ENCODE measurements around the gene EML6. TPM values are rescaled to one million over a fixed set of nuclear protein-coding genes. Genes with fewer than 3 reads are reported as not detected.

The EML6 gene
- total RNA-seq, 1 experiment from 2014 or later, result 6.6 TPM

- Histone ChIP-seq H3K27ac (ENCODE audit: low read depth, low read length) (no peak overlapping the region), H3K4me3 (replicated peaks in 1 of 2; ENCODE audit: low read depth in 1 of 2, low read length in 2 of 2) (no peak overlapping the region), H4K20me1 (ENCODE audit: insufficient read depth) (no peaks in the 10 kb centered on the region), H2AFZ (ENCODE audit: low read depth, low read length, poor library complexity, severe bottlenecking) (no peak overlapping the region), H3K79me2 (ENCODE audit: insufficient read depth, low read length) (no peaks in the 10 kb centered on the region), H3K27me3 (ENCODE audit: insufficient read depth, low read length) (no peaks in the 10 kb centered on the region), H3K9me2 (ENCODE audit: insufficient read depth) (no peaks in the 10 kb centered on the region), H3K4me1 (ENCODE audit: control insufficient read depth in 1 of 2, insufficient read depth in 2 of 2, low read length in 2 of 2) (no peaks in the 10 kb centered on the region), H3K9me3 (ENCODE audit: control insufficient read depth in 1 of 2, insufficient read depth in 1 of 2, low read depth in 1 of 2, low read length in 2 of 2) (no peaks in the 10 kb centered on the region), H3K36me3 (ENCODE audit: control insufficient read depth in 1 of 2, insufficient read depth in 2 of 2, low read length in 2 of 2) (no peaks in the 10 kb centered on the region), H3K9ac (ENCODE audit: low read length) (no peak overlapping the region), H3K4me2 (ENCODE audit: low read length) (no peak overlapping the region)
- no peak for ATAC-seq
- no peak for DNase-seq (ENCODE audit: low read depth, low spot score)
- CTCF ChIA-PET, result interaction anchor here (1.0 kb wide), 1 partner anchor 9 kb away, joined by 3 read pairs; no protein-coding TSS in a partner anchor
- POLR2A ChIA-PET, result no interaction called here
- BruUV-seq (replicated peaks), result no TSS peak
- RAD21 ChIA-PET (ENCODE audit: low non-redundant PET in 1 of 2, low total read pairs in 2 of 2, uncharacterized antibody in 2 of 2, unreplicated experiment in 2 of 2), result no interaction called here
- TF ChIP-seq, protein P1, sequence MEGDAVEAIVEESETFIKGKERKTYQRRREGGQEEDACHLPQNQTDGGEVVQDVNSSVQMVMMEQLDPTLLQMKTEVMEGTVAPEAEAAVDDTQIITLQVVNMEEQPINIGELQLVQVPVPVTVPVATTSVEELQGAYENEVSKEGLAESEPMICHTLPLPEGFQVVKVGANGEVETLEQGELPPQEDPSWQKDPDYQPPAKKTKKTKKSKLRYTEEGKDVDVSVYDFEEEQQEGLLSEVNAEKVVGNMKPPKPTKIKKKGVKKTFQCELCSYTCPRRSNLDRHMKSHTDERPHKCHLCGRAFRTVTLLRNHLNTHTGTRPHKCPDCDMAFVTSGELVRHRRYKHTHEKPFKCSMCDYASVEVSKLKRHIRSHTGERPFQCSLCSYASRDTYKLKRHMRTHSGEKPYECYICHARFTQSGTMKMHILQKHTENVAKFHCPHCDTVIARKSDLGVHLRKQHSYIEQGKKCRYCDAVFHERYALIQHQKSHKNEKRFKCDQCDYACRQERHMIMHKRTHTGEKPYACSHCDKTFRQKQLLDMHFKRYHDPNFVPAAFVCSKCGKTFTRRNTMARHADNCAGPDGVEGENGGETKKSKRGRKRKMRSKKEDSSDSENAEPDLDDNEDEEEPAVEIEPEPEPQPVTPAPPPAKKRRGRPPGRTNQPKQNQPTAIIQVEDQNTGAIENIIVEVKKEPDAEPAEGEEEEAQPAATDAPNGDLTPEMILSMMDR (IDR thresholded peaks at IDR 0.05 in 2 of 3, conservative IDR thresholded peaks at IDR 0.05 in 1 of 3; ENCODE audit: borderline replicate concordance in 1 of 3, insufficient read depth in 1 of 3, low read depth in 2 of 3, low read length in 2 of 3), result no peak
- TF ChIP-seq ATF3 (IDR thresholded peaks at IDR 0.05), result no peak
- no peak for TF ChIP-seq CBX3 (IDR thresholded peaks at IDR 0.05; ENCODE audit: low read depth)
- TF ChIP-seq SP1 (IDR thresholded peaks at IDR 0.05; ENCODE audit: low read depth), result no peak
- no peak for TF ChIP-seq MAX (IDR thresholded peaks at IDR 0.05)
- no peak for TF ChIP-seq TCF7L2 (IDR thresholded peaks at IDR 0.05; ENCODE audit: borderline replicate concordance, extremely low read depth, insufficient read depth, insufficient read length)
- TF ChIP-seq, protein P2, sequence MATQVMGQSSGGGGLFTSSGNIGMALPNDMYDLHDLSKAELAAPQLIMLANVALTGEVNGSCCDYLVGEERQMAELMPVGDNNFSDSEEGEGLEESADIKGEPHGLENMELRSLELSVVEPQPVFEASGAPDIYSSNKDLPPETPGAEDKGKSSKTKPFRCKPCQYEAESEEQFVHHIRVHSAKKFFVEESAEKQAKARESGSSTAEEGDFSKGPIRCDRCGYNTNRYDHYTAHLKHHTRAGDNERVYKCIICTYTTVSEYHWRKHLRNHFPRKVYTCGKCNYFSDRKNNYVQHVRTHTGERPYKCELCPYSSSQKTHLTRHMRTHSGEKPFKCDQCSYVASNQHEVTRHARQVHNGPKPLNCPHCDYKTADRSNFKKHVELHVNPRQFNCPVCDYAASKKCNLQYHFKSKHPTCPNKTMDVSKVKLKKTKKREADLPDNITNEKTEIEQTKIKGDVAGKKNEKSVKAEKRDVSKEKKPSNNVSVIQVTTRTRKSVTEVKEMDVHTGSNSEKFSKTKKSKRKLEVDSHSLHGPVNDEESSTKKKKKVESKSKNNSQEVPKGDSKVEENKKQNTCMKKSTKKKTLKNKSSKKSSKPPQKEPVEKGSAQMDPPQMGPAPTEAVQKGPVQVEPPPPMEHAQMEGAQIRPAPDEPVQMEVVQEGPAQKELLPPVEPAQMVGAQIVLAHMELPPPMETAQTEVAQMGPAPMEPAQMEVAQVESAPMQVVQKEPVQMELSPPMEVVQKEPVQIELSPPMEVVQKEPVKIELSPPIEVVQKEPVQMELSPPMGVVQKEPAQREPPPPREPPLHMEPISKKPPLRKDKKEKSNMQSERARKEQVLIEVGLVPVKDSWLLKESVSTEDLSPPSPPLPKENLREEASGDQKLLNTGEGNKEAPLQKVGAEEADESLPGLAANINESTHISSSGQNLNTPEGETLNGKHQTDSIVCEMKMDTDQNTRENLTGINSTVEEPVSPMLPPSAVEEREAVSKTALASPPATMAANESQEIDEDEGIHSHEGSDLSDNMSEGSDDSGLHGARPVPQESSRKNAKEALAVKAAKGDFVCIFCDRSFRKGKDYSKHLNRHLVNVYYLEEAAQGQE (IDR thresholded peaks at IDR 0.05; ENCODE audit: low read depth), result no peak
- no peak for TF ChIP-seq CEBPB (IDR thresholded peaks at IDR 0.05; ENCODE audit: low read depth)
- no peak for TF ChIP-seq EZH2 (IDR thresholded peaks at IDR 0.05)
- TF ChIP-seq SIN3A (IDR thresholded peaks at IDR 0.05; ENCODE audit: low read depth), result no peak
- no peak for TF ChIP-seq JUND (IDR thresholded peaks at IDR 0.05)
- no peak for TF ChIP-seq ELF1 (IDR thresholded peaks at IDR 0.05; ENCODE audit: borderline replicate concordance, low read depth)
- TF ChIP-seq ZFX (IDR thresholded peaks at IDR 0.05), result no peak
- no peak for TF ChIP-seq EZH2phosphoT487 (IDR thresholded peaks at IDR 0.05; ENCODE audit: borderline replicate concordance)
- TF ChIP-seq SRF (IDR thresholded peaks at IDR 0.05; ENCODE audit: low read depth), result no peak
- TF ChIP-seq YY1 (IDR thresholded peaks at IDR 0.05; ENCODE audit: extremely low read depth, insufficient replicate concordance, low read depth, low read length), result no peak
- TF ChIP-seq POLR2AphosphoS5 (IDR thresholded peaks at IDR 0.05; ENCODE audit: low read depth, low read length), result no peak
- intact Hi-C loops (cut with micrococcal nuclease), result no loop called here
Observed at GRCh38 chr2:54738281-54738680, 14.8 kb downstream of the EML6 start.

All from HCT116 (cell line).